B cell (primary cell): ENCODE results near the gene TBC1D32. TPM values are rescaled to one million over a fixed set of nuclear protein-coding genes. Genes with fewer than 3 reads are reported as not detected.

Experiments
- ATAC-seq: fragments of 200-7000 bp; cut with Tn5 transposase; one replicate; pipeline ENCODE4 v1.10.0; 2021; ENCODE audit warnings: low read depth, mild to moderate bottlenecking, moderate number of reproducible peaks, moderate library complexity
- CTCF ChIA-PET: fragments of 350-600 bp; sonication (Branson Sonifier 250); formaldehyde crosslinking; loops from one replicate; lab custom pipeline; 2021; ENCODE audit warnings: antibody characterized with exemption, inconsistent platforms; lab: Charles Lee
- POLR2A ChIA-PET: fragments of 350-600 bp; sonication (Branson Sonifier 250); formaldehyde crosslinking; loops from one replicate; lab custom pipeline; 2021; ENCODE audit warnings: antibody characterized with exemption; lab: Charles Lee
- DNase-seq: peaks from one replicate; pipeline ENCODE4 v3.0.0; 2013
- H2AFZ ChIP-seq: 2 replicates; pipeline ENCODE4 v1.6.1; 2012; ENCODE audit warnings: mild to moderate bottlenecking, low read depth, low read length; ENCODE audit not compliant: insufficient read depth, poor library complexity, severe bottlenecking
- H3K27ac ChIP-seq, 2 donors: 1 replicate in 1 of 2; 2 replicates in 1 of 2; pipeline ENCODE4 v1.5.1; 2012 to 2013; ENCODE audit warnings: low read length in 2 of 2, mild to moderate bottlenecking in 2 of 2, moderate library complexity in 1 of 2
- H3K27me3 ChIP-seq, 4 experiments: fragments of 200-600 bp in 1 of 4; sonication (generic) in 1 of 4; replicated peaks in 1 of 4; 1 replicate in 2 of 4; 2 replicates in 2 of 4; pipeline versions ENCODE4 v1.6.1 to v1.7.0; 2013 to 2016; ENCODE audit warnings: low read length in 3 of 4, mild to moderate bottlenecking in 2 of 4, mixed read lengths in 1 of 4, moderate library complexity in 1 of 4; ENCODE audit not compliant: insufficient read depth in 4 of 4, control insufficient read depth in 3 of 4; ENCODE audit errors: control extremely low read depth in 1 of 4
- H3K36me3 ChIP-seq, 2 experiments: replicated peaks in 1 of 2; 1 replicate in 1 of 2; 2 replicates in 1 of 2; pipeline versions ENCODE4 v1.6.1 to v1.7.1; 2013; ENCODE audit warnings: low read length in 1 of 2; ENCODE audit not compliant: insufficient read depth in 2 of 2, control insufficient read depth in 1 of 2; ENCODE audit errors: control extremely low read depth in 1 of 2, extremely low read depth in 1 of 2
- H3K4me1 ChIP-seq, 2 donors: fragments of 200-600 bp in 1 of 2; sonication (generic) in 1 of 2; 1 replicate in 1 of 2; 2 replicates in 1 of 2; pipeline versions ENCODE4 v1.5.1 to v1.6.1; 2013 to 2017; ENCODE audit warnings: low read length in 2 of 2; ENCODE audit not compliant: control insufficient read depth in 2 of 2, insufficient read depth in 2 of 2
- H3K4me2 ChIP-seq: replicated peaks from 2 replicates; pipeline ENCODE3; 2012; ENCODE audit warnings: mild to moderate bottlenecking, low read depth, low read length; ENCODE audit not compliant: poor library complexity, severe bottlenecking
- H3K4me3 ChIP-seq, 5 experiments: fragments of 200-600 bp in 1 of 5; sonication (generic) in 1 of 5; 1 replicate in 3 of 5; 2 replicates in 2 of 5; pipeline versions ENCODE4 v1.5.1 to v1.7.0; 2011 to 2016; ENCODE audit warnings: low read length in 4 of 5, mild to moderate bottlenecking in 4 of 5, low read depth in 2 of 5, control low read depth in 1 of 5, moderate library complexity in 1 of 5; ENCODE audit not compliant: insufficient read depth in 1 of 5; ENCODE audit errors: control extremely low read depth in 1 of 5, extremely low read depth in 1 of 5
- H3K79me2 ChIP-seq: fragments of 200-600 bp; sonication (generic); one replicate; pipeline ENCODE4 v1.6.0; 2016; ENCODE audit warnings: low read length; ENCODE audit not compliant: control insufficient read depth, insufficient read depth
- H3K9ac ChIP-seq: fragments of 200-600 bp; sonication (generic); 2 replicates; pipeline ENCODE4 v1.6.1; 2017; ENCODE audit warnings: mild to moderate bottlenecking, low read length, moderate library complexity
- H3K9me3 ChIP-seq, 3 donors: one replicate each; pipeline versions ENCODE4 v1.6.1 to v1.7.1; 2013; ENCODE audit warnings: low read length in 2 of 3; ENCODE audit not compliant: control insufficient read depth in 2 of 3, insufficient read depth in 1 of 3; ENCODE audit errors: control extremely low read depth in 1 of 3
- H4K20me1 ChIP-seq: 2 replicates; pipeline ENCODE4 v1.6.0; 2012; ENCODE audit warnings: mild to moderate bottlenecking, low read length; ENCODE audit not compliant: insufficient read depth, control insufficient read depth, poor library complexity, severe bottlenecking
- H3K27ac Mint-ChIP-seq: one replicate; pipeline ENCODE4 v1.8.0; 2021; ENCODE audit warnings: mixed read lengths
- H3K27me3 Mint-ChIP-seq: one replicate; pipeline ENCODE4 v1.8.0; 2021; ENCODE audit warnings: mixed read lengths
- H3K4me1 Mint-ChIP-seq: one replicate; pipeline ENCODE4 v1.8.0; 2021; ENCODE audit warnings: mixed read lengths
- H3K4me3 Mint-ChIP-seq: one replicate; pipeline ENCODE4 v1.8.0; 2021; ENCODE audit warnings: mixed read lengths
- H3K9me3 Mint-ChIP-seq: one replicate; pipeline ENCODE4 v1.8.0; 2022; ENCODE audit warnings: mixed read lengths; ENCODE audit not compliant: insufficient read depth
- CTCF ChIP-seq: fragments of 200-600 bp; IDR thresholded peaks from one replicate; pipeline ENCODE4 v1.8.0; 2022; ENCODE audit warnings: antibody characterized with exemption, mild to moderate bottlenecking
- EZH2 ChIP-seq: IDR thresholded peaks from 2 replicates; pipeline ENCODE4 v1.6.1; 2012; ENCODE audit warnings: borderline replicate concordance, low read depth, mild to moderate bottlenecking, moderate library complexity, low read length; ENCODE audit not compliant: insufficient read depth, poor library complexity, severe bottlenecking
- WGBS: methylation state at CpG from one replicate; pipeline ENCODE4 v1.1.5; 2013; ENCODE audit warnings: missing lambda C conversion rate; ENCODE audit not compliant: insufficient coverage; 5-methylcytosine and 5-hydroxymethylcytosine counted together
- intact Hi-C: fragments of 100-400 bp; cut with micrococcal nuclease; formaldehyde crosslinking; loops from one replicate; pipeline ENCODE4 v1.10.0; 2022
- polyA plus RNA-seq: library from polyadenylated mRNA; depleted of rRNA; stranded (reverse); fragments of >200 nt; gene quantifications from 2 replicates; pipeline ENCODE4 v1.2.3, GENCODE V29; 2012
- total RNA-seq, 2 donors: library from RNA; stranded (reverse); fragments of 120-200 nt in 1 of 2; gene quantifications; 1 replicate in 1 of 2; 2 replicates in 1 of 2; pipeline versions ENCODE4 v1.2.3 to v1.2.4, GENCODE V29; 2013 to 2022

TBC1D32 gene
- total and polyA plus RNA-seq, 2 donors (not counting 1 experiment from before 2014, with no cell fraction given) = 9.0 to 20.9 TPM

GRCh38 chr6:121040831-121041230 lies 293.4 kb downstream of the TBC1D32 start:
- Mint-ChIP-seq H3K9me3 (no peaks in the 10 kb centered on the region), H3K27ac (no peak overlapping the region)

GRCh38 chr6:121033091-121033490 lies 301.2 kb downstream of the TBC1D32 start:
- ChIA-PET CTCF (interaction anchor here (1.5 kb wide), 1 partner anchor 23 kb away, joined by 3 read pairs; no protein-coding TSS in a partner anchor), POLR2A (no interaction called here)
- Histone ChIP-seq H4K20me1 (no peaks in the 10 kb centered on the region), H2AFZ (no peak overlapping the region), H3K79me2 (no peaks in the 10 kb centered on the region), H3K4me1 (no peaks in the 10 kb centered on the region), H3K27me3 (no peaks in the 10 kb centered on the region), H3K4me3 (no peak overlapping the region), H3K9ac (no peak overlapping the region), H3K4me2 (no peak overlapping the region), H3K9me3 (no peaks in the 10 kb centered on the region), H3K27ac (no peak overlapping the region), H3K36me3 (no peaks in the 10 kb centered on the region)
- Mint-ChIP-seq H3K27me3 (no peaks in the 10 kb centered on the region), H3K4me1 (no peaks in the 10 kb centered on the region), H3K9me3 (no peaks in the 10 kb centered on the region), H3K4me3 (no peak overlapping the region), H3K27ac (no peak overlapping the region)
- DNase-seq (no peak), ATAC-seq (no peak)
- no peak for TF ChIP-seq CTCF
- no peak for TF ChIP-seq EZH2
- intact Hi-C loops = no loop called here
- WGBS = no CpG with 5 or more reads among the region's 3 CpGs

More at GRCh38 chr6:121040831-121041230, 293.4 kb downstream of the TBC1D32 start:
- CTCF ChIA-PET = no interaction called here
- Histone ChIP-seq H3K9me3 (peaks cover 0 to 4% (median 0%) of the 10 kb centered on the region in 3 donors), H4K20me1 (no peaks in the 10 kb centered on the region), H3K79me2 (no peaks in the 10 kb centered on the region), H3K4me2 (no peak overlapping the region), H3K9ac (no peak overlapping the region), H2AFZ (no peak overlapping the region), H3K27ac (no peak overlapping the region), H3K27me3 (no peaks in the 10 kb centered on the region), H3K36me3 (no peaks in the 10 kb centered on the region), H3K4me1 (no peaks in the 10 kb centered on the region), H3K4me3 (no peak overlapping the region)
- Mint-ChIP-seq H3K27me3 (no peaks in the 10 kb centered on the region), H3K4me1 (no peaks in the 10 kb centered on the region), H3K4me3 (no peak overlapping the region)
- intact Hi-C loops = no loop called here
- WGBS = no CpG with 5 or more reads among the region's 3 CpGs
- POLR2A ChIA-PET = no interaction called here
- ATAC-seq (no peak), DNase-seq (no peak)
- TF ChIP-seq CTCF (no peak), EZH2 (no peak)
